Measurements from ENCODE around the gene DGUOK.

DNA sequence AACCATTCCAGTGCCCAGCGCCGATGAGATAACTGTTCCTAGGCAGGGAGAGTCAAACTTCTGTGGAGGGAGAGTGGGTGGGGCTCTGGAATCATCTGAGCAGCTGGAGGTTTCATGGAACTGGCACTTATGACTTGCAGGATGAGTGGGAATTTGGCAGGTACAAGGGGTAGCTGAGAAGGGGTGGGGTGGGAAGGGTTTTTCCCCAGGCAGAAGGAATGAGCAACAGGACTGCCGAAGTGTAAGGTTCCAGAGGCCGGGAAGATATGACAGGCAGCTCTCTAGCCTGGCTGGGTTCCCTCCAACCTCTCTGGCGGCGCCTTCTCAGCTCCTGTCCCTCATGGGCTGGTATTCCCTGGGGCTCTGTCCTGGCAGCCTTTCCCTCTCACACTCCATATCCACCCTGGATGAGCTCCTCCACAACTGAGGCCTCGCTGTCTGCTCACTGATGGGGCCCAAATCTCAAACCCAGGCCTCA lies 55.5 kb downstream of the DGUOK start:
- TF ChIP-seq SUZ12 (IDR thresholded peaks at IDR 0.05; ENCODE audit: extremely low read depth, insufficient read depth, insufficient read length), result no peak
- no peak for TF ChIP-seq YY1 (IDR thresholded peaks at IDR 0.05; ENCODE audit: insufficient read depth, insufficient read length)
- no peak for TF ChIP-seq ZNF274 (IDR thresholded peaks at IDR 0.05; ENCODE audit: low read depth, low read length)

Data from NT2/D1 (cell line).